ENCODE measurements around the gene NOC3L. TPM values are rescaled to one million over a fixed set of nuclear protein-coding genes. Genes with fewer than 3 reads are reported as not detected.

The NOC3L gene
- total and polyA plus RNA-seq, 9 of the 15 experiments (the other 6 are each of a cell fraction or from before 2014, with no cell fraction given), result 23.8 to 57.6 (median 32.6) TPM

- TF ChIP-seq, protein P1, sequence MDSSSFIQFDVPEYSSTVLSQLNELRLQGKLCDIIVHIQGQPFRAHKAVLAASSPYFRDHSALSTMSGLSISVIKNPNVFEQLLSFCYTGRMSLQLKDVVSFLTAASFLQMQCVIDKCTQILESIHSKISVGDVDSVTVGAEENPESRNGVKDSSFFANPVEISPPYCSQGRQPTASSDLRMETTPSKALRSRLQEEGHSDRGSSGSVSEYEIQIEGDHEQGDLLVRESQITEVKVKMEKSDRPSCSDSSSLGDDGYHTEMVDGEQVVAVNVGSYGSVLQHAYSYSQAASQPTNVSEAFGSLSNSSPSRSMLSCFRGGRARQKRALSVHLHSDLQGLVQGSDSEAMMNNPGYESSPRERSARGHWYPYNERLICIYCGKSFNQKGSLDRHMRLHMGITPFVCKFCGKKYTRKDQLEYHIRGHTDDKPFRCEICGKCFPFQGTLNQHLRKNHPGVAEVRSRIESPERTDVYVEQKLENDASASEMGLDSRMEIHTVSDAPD (CRISPR knock-in tag; IDR thresholded peaks at IDR 0.05), result no peak
- TF ChIP-seq SNRNP70 (optimal IDR thresholded peaks at IDR 0.05; ENCODE audit: low read depth, low read length), result no peak
- no peak for TF ChIP-seq KAT7 (CRISPR knock-in tag; IDR thresholded peaks at IDR 0.05; ENCODE audit: borderline replicate concordance)
- TF ChIP-seq NRF1 (conservative IDR thresholded peaks at IDR 0.05 in 1 of 2, IDR thresholded peaks at IDR 0.05 in 1 of 2), result peak; percentile 86 to 89
- no peak for TF ChIP-seq BMI1 (IDR thresholded peaks at IDR 0.05; ENCODE audit: low read length)
- TF ChIP-seq POLR2B (IDR thresholded peaks at IDR 0.05; ENCODE audit: low read depth, partially characterized antibody), result peak; percentile 45
- no peak for TF ChIP-seq BCOR (IDR thresholded peaks at IDR 0.05)
- no peak for TF ChIP-seq ZNF3 (CRISPR knock-in tag; IDR thresholded peaks at IDR 0.05)
- TF ChIP-seq PPARD (CRISPR knock-in tag; IDR thresholded peaks at IDR 0.05), result no peak
- TF ChIP-seq ZNF79 (CRISPR knock-in tag; IDR thresholded peaks at IDR 0.05; ENCODE audit: low read depth), result no peak
- TF ChIP-seq ZNF584 (CRISPR knock-in tag; IDR thresholded peaks at IDR 0.05; ENCODE audit: low read depth), result no peak
- TF ChIP-seq, protein P2, sequence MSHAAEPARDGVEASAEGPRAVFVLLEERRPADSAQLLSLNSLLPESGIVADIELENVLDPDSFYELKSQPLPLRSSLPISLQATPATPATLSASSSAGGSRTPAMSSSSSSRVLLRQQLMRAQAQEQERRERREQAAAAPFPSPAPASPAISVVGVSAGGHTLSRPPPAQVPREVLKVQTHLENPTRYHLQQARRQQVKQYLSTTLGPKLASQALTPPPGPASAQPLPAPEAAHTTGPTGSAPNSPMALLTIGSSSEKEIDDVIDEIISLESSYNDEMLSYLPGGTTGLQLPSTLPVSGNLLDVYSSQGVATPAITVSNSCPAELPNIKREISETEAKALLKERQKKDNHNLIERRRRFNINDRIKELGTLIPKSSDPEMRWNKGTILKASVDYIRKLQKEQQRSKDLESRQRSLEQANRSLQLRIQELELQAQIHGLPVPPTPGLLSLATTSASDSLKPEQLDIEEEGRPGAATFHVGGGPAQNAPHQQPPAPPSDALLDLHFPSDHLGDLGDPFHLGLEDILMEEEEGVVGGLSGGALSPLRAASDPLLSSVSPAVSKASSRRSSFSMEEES (CRISPR knock-in tag; IDR thresholded peaks at IDR 0.05), result no peak
- TF ChIP-seq HMG20B (CRISPR knock-in tag; IDR thresholded peaks at IDR 0.05), result no peak
- no peak for TF ChIP-seq TGIF2 (CRISPR knock-in tag; IDR thresholded peaks at IDR 0.05)
- TF ChIP-seq ESRRB (CRISPR knock-in tag; IDR thresholded peaks at IDR 0.05; ENCODE audit: borderline replicate concordance), result no peak
- TF ChIP-seq WHSC1 (IDR thresholded peaks at IDR 0.05; ENCODE audit: low read length), result no peak
- TF ChIP-seq ZNF77 (CRISPR knock-in tag; IDR thresholded peaks at IDR 0.05), result no peak
- TF ChIP-seq ZNF449 (CRISPR knock-in tag; IDR thresholded peaks at IDR 0.05), result no peak
- TF ChIP-seq CCAR2 (IDR thresholded peaks at IDR 0.05; ENCODE audit: low read depth, low read length), result no peak
- no peak for TF ChIP-seq BRF1 (IDR thresholded peaks at IDR 0.05; ENCODE audit: borderline replicate concordance, extremely low read depth, insufficient read length)
- TF ChIP-seq RBM14 (IDR thresholded peaks at IDR 0.05; ENCODE audit: borderline replicate concordance, insufficient read depth, low read depth, low read length), result no peak
- no peak for TF ChIP-seq FOXA3 (CRISPR knock-in tag; conservative IDR thresholded peaks at IDR 0.05 in 1 of 2, IDR thresholded peaks at IDR 0.05 in 1 of 2)
- no peak for TF ChIP-seq CHD2 (IDR thresholded peaks at IDR 0.05; ENCODE audit: low read depth, low read length)
- no peak for TF ChIP-seq CREB5 (CRISPR knock-in tag; IDR thresholded peaks at IDR 0.05)
Observed at GRCh38 chr10:94402204-94402842, 39.6 kb upstream of the NOC3L start, which contains the start of gene TBC1D12 (continued).
